IPS-11a (cell line): Measurements from ENCODE around the gene MYO5C.

Experiments used
- H3K4me3 ChIP-seq: one replicate; pipeline ENCODE4 v1.5.1; 2013; ENCODE audit warnings: low read depth, low read length, control low read depth

MYO5C gene, protein sequence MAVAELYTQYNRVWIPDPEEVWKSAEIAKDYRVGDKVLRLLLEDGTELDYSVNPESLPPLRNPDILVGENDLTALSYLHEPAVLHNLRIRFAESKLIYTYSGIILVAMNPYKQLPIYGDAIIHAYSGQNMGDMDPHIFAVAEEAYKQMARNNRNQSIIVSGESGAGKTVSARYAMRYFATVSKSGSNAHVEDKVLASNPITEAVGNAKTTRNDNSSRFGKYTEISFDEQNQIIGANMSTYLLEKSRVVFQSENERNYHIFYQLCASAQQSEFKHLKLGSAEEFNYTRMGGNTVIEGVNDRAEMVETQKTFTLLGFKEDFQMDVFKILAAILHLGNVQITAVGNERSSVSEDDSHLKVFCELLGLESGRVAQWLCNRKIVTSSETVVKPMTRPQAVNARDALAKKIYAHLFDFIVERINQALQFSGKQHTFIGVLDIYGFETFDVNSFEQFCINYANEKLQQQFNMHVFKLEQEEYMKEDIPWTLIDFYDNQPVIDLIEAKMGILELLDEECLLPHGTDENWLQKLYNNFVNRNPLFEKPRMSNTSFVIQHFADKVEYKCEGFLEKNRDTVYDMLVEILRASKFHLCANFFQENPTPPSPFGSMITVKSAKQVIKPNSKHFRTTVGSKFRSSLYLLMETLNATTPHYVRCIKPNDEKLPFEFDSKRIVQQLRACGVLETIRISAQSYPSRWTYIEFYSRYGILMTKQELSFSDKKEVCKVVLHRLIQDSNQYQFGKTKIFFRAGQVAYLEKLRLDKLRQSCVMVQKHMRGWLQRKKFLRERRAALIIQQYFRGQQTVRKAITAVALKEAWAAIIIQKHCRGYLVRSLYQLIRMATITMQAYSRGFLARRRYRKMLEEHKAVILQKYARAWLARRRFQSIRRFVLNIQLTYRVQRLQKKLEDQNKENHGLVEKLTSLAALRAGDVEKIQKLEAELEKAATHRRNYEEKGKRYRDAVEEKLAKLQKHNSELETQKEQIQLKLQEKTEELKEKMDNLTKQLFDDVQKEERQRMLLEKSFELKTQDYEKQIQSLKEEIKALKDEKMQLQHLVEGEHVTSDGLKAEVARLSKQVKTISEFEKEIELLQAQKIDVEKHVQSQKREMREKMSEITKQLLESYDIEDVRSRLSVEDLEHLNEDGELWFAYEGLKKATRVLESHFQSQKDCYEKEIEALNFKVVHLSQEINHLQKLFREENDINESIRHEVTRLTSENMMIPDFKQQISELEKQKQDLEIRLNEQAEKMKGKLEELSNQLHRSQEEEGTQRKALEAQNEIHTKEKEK (N-terminal part only)

DNA sequence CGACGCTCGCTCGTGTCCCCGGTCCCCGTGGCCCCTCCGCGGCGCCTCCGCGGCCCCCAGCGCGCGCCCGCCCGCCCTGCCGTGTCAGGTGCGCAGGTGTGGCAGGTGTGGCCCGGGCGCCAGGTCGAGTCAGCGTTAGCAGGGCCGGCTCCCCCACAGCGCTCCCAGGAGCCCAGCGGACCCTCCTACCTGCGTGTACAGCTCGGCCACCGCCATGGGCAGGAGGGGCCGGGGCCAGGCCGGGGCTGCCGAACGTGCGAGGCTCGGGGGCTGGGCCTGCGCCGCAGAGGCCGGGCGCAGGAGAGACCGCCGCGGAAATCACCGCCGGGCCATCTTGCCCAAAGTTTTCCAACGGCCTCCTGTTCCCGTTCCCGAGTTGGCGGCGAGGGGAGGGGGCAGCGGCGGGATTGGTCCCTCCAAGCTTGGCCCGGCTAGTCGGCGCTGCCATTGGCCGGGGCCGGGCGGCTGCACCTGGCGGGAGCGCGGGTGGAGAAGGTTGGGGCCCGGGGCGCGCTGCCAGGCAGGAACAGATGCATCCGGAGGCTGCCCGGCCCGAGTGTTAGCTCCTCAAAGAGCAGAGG is at the start of gene MYO5C:
Gene MYO5C, minus strand, starts transcription at position 384 of the 581 bp plus-strand sequence. Its CDS starts 168 bp downstream, at position 216.
- H3K4me3 ChIP-seq: peak within 1 kb of the TSS; percentile 60

DNA sequence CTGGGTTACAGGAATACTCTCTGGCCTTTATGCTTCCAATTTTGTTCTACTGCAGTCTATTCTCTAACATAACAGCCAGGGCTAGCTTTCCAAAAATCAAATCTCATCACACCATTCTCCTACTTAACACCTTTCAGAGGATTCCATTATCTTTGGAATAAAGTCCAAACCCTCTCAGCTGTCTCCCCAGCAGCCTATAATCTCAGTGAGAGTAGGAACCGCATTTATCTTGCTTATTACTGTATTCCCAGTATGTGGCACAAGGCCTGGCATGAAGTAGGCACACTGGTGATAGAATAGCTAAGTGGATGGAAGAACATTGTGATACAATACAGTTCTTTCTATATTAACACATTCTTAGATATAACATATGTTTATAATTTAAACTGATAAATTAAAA is 49.0 kb upstream of the MYO5C start:
- H3K4me3 ChIP-seq: no peak overlapping the region

DNA sequence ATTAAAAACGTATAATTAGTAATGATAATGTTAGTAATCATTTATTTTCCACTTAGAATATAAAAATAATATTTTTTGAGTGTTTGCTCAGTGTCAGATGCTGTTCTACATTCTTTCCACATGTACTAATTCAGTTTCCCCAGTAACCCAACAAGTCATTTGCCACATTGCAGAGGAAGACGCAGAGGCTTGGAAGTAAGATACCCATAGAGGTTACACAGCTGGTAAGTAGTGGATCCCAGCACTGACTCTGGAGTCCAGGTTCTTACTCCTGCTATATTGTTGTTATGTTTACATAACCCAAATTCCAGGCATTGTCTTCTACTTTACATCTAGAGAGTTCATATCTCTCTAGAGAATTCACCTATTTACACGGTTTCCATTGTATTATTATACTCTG is 48.2 kb upstream of the MYO5C start:
- no peak overlapping the region for H3K4me3 ChIP-seq

DNA sequence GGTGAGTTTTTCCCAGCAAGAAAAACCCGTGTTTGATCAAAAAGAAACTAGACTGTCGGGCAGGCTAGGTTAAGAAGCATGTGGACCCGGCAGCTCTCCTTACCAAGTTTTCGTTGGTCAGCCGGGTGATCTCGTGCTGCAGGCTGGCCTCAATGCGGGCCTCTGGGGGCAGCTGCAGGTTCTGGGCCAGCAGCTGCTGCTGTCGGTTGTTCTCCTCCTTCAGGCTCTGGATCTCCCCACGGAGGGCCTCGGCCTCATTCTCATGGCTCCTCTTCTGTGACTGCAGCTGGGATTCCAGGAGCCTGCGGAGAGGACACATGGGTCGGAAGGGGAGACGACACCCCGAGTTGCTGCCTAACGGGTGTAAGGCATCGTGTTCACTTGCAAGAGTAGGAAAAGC is 44.5 kb upstream of the MYO5C start:
- H3K4me3 ChIP-seq: no peak overlapping the region

DNA sequence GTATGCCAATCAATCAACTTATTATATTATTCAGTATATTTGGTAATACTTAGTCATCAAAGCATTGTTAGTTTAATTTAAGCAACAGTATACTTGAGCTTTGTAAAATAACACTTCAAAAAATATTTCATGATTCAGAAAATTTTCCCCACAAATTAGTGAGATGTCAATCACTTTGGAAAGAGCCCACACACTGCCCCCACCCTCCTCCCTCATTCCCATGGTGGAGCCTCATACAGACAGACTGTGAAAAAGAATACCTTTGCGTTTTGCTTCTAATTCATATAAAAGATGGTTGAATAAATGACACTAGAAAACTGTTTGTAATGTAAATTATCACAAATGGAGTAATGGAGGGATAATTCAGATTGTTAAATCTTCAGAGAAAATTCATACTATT is 43.3 kb upstream of the MYO5C start:
- no peak overlapping the region for H3K4me3 ChIP-seq

DNA sequence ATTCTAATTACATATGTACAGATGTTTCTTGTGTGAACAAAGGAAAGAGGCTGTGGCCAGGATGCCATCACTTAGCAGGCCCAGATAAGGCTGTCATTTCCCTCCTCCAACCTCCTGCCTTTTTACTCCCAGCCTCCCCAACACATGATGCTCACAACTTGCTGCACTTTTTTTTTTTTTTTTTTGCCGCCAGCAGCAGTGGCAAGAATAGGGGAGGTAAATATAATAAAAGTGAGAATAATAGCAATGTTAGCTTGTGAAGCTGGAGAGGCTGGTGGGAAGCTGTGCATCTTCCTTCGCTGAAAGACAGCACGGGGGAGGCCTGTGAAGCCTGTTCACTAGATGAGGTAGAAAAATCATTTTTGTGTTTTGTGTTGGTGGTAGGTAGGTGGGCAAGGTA is 42.5 kb upstream of the MYO5C start:
- H3K4me3 ChIP-seq: no peak overlapping the region

DNA sequence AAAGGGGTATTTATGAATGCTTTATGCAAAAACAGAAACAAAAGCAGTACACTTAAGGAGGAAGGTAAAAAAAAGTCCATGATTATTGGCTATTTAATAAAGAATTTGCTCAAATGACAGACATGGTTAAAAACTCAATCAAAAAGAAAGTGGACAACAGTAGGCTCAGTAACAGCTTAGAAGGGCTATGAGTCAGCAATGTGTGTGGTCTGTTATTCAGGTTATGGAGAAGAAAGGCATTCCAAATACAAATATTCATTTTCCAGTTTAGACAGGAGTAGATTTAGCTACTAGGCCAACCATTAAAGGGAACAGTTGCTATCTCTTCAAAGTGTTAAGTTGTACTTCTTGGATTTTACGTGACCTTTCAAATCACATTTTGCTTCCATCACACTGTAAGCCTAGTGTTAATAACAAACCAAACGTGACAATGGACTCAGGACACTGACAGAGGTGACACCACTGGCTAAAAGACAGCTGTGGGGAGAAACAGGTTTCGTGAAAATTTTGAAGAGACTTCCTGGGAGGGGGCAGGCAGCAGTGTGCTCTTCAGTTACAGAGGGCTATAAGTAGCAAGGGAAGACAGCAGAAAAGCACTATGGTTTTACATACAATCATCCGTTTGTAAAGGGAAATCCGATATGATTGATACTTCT is 41.7 kb upstream of the MYO5C start:
- H3K4me3 ChIP-seq: no peak overlapping the region

DNA sequence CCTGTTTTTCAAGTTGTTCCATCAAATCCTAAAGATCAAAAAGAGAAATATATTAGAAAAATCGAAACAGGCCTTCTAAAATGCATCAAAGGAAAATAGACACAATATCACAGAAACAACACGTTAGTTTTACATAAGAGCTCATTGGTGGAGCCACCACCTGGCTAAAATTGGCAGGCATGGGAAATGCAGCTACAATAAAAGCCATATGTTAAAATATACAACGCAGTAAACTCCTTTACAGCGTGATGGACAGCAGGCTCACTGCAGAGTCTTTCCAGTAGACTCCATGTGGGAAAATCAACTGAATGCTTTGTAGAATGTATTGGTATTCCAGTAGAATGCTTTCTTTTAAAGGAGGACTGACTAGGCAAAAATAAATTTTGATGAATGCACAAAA is 40.9 kb upstream of the MYO5C start:
- no peak overlapping the region for H3K4me3 ChIP-seq

DNA sequence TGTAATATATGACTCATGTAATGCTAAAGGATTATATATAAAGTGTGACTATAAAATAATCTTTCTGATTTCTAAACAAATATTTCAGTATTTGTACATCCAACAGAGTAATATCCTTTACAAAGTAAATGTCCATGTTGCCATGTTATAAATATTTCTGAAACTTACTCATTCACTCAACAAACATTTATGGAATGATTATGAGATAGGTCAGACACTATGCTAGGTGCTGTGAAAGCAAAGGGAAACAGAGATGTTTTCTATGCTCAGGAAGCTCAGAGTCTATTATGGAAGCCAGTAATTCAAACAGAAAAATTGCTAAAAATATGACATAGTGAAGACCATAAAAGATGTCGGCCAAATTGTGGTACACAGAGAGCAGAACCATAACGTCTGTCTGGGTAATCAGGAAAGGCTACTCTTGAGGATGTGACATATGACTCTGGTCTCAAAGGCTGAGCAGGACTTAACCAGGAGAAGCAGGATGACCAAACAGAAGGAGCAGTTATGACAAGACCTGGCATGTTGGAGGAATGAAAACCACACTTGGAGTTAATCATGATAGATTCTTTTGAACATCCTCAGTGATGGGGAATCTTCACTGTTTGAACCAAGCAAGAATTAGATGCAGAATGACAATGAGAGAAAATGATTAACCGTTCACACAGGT is 39.0 kb upstream of the MYO5C start:
- no peak overlapping the region for H3K4me3 ChIP-seq

DNA sequence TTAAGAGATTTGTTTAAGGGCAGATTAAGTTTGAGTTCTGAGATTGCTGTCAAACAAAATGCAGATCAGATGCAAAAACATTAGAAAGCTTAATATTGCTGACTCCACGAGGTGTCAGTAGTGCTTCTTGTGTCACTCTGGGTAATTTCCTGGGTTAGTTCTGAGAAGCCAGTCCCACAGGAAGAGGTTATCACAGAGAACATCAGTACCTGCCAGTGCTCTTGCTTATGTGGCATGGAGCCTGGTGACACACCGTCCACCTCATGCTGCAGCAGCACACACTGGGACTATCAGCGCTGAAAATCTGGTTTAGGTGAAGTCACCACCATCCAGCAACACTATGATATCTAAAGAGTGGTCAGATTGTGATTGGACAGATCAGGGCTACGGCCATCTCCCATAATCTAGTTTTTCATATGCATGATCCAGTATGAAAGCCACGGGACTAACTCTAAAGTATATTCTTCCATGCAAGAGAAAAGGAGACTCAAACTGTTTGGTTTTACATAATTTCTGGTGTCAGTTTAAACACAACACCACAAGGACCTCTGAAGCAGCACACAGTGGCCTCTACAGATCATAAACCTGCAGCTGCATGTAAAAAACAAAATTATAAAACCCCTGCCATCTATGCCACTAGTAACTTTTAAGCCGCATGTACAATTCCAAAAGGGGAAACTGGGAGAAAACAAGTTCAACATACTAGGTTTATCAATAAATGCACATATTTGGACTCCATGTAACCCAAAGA is 36.1 kb upstream of the MYO5C start:
- H3K4me3 ChIP-seq: no peak overlapping the region

DNA sequence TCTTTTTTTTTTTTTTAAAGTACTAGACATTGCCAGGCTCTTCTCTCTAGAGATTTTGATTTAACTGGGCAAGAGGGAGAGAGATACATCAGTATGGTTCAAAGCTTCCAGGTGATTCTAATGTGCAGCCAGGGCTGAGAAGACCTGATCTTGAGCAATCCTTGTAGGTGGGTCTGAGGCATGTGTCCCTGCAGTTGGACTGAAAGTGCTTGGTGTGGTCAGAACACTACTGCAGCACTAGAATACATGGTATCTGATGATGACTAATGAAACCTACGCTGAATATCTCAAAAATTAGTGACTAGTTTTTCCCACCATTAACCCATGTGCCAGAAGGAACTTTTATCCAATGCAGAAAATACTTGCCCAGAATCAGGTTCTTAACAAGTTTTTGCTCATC is 34.4 kb upstream of the MYO5C start:
- no peak overlapping the region for H3K4me3 ChIP-seq

DNA sequence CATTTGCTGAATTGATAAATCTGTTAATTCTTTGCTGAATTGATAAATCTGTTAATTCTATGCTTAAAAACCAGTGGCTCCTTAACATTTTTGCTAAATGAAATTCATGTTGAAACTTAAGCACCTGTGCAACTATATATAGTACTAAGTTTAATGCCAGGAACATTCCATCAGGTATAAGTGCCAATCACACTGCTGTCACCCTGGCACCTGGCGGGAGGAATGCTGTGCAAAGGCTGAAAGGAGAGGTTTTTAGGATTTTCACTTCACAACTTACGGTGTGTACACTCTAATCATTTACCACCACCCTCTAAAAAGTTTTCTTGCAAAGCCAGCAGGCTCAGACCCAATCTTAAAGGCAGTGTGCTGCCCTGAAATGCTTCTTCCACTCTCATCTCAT is 33.5 kb upstream of the MYO5C start:
- H3K4me3 ChIP-seq: no peak overlapping the region

DNA sequence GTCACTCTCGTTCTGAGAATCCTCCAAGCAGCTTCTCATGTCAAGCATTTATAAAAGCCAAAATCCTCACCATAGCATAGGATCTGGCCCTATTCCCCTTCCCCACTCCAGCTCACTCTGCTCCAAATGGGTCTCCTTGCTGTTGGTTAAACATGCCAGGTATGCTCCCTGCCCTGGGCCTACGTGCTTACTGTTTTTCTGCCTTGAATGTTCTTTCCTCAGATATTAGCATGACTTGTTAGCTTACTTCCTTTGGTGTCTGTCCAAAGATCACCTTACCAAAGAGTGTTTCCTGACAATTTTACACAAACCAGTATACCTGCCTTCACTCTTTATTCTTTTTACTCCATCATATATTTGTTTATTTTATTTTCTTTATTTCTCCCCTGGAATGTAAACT is 33.1 kb upstream of the MYO5C start:
- H3K4me3 ChIP-seq: no peak overlapping the region

DNA sequence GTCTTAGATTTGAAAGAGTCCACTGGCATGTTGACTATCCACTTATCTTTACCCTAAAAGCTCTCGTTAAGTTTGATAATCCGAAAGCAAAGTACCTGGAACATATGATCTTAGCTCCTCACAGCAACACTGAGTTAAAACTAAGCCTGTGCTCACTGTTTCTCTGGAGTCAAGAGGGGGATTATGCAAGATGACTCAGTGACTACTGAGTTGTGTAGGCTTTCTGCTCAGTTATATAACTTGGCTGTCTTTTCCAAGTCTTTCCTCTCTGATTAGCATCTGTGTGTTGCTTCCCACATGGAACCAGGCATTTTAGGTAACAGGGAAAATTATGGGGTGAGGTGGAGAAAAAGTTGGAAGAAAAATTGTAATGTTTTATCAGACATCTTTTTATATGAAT is 31.2 kb upstream of the MYO5C start:
- H3K4me3 ChIP-seq: no peak overlapping the region

DNA sequence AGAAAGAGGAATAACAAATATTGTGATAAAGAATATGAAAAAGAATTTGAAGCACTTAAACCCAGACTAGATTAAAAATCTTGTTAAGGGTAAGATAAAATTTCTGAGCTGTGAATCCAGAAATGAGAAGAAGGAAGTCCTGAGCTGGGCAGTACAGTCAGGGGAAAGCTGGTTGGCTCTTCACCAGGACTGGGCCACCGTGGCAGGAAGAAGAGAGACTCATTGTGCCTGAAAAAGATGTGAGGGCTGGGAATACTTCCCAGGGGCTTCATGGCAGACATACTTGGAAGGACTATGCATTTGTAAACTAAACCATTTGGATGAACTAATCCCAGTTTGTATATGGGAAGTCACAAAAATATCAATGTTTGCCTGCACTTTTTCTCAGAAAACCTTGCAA is 28.5 kb upstream of the MYO5C start:
- no peak overlapping the region for H3K4me3 ChIP-seq

DNA sequence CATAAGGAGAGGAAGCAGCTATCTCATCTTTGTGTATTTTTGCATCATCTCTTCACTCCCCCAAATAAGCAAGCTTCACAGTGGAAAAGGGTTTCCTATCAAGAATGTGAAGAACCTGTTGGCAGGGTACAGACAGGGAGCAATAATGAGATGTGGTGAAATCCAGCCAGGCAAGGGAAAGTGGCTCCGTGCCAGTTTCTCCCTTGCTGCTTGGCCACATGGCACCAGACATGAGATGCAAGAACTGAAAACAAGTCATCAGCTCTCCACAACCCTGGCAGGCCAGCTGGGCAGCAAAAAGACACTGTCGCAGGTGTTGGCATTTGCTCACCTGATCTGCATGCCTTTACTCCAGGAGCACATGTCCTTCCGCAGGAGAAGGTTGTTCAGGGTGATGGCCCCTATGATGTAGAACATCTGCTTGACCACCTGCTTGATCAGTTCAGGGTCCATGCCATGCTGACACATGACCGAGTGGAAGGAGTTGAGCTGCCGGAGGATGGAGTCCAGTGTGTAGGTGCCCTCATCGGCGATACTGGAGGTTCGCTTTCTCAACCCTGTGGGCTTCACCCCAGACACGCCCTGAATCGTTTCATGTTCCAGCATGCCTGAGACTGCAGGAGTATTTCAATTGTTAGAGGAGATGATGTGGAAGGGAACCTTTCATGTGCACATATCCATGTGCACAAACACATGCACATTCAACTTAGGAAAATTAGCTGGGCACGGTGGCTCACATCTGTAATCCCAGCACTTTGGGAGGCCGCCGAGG is 23.3 kb upstream of the MYO5C start:
- H3K4me3 ChIP-seq: no peak overlapping the region

DNA sequence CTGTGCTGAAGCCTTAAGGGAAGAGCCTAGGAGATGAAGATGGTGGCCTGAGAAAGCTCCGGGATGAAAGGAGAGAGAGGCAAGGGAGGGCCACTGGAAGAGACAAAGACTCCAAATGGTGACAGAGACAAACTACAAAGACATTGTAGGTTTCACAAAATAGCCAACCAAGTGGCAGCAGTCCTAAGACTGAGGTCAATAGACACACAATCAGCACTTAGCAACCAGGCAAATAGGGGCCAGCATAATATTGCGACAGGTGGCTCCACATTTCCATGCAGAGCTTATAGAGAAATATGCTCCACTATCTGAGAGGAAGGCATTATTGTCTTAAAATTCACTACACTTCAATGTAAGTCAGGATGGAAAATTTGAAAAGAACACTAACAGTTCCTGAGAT is 22.1 kb upstream of the MYO5C start:
- H3K4me3 ChIP-seq: no peak overlapping the region

DNA sequence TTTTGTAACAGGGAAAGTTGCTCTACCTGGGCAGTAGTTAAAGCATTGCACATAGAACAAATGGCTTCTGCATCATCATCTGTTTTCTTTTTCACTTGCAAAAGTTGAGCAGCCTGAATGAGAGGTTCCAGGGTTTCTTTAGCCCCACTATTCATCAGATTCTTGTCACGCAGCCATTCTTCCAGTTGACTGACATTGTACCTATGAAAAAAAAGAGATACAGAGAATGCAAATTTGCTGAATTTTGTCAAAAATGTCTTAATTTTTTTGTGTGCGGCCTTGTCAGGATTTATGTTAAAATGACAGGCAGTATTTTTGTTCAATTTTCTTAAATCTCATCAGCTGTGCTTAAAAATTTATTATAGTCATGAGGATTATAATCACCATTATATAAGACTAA is 21.4 kb upstream of the MYO5C start:
- no peak overlapping the region for H3K4me3 ChIP-seq
